Calu3 (cell line): ENCODE data around the gene PRSS48. TPM values are rescaled to one million over a fixed set of nuclear protein-coding genes. Genes with fewer than 3 reads are reported as not detected.

Experiments
- BruUV-seq: library from RNA; stranded (reverse); fragments of 400-500 nt; replicated peaks from 2 replicates; lab custom pipeline; 2021; lab: Mats Ljungman, UMichigan
- CTCF ChIA-PET: fragments of 300-600 bp; sonication (Branson Sonifier 250); formaldehyde crosslinking; loops from one replicate; lab custom pipeline; 2022; ENCODE audit warnings: antibody characterized with exemption; lab: Charles Lee
- DNase-seq: peaks from one replicate; pipeline ENCODE4 v3.0.0; 2022
- H3K27ac Mint-ChIP-seq: one replicate; pipeline ENCODE4 v1.8.0; 2022; ENCODE audit warnings: mixed read lengths; ENCODE audit not compliant: unreplicated experiment
- H3K27me3 Mint-ChIP-seq: one replicate; pipeline ENCODE4 v1.8.0; 2022; ENCODE audit warnings: mixed read lengths; ENCODE audit not compliant: unreplicated experiment
- H3K36me3 Mint-ChIP-seq: one replicate; pipeline ENCODE4 v1.8.0; 2022; ENCODE audit warnings: mild to moderate bottlenecking, moderate library complexity, mixed read lengths; ENCODE audit not compliant: insufficient read depth, unreplicated experiment
- H3K4me1 Mint-ChIP-seq: one replicate; pipeline ENCODE4 v1.8.0; 2022; ENCODE audit warnings: mild to moderate bottlenecking, low read depth, mixed read lengths; ENCODE audit not compliant: unreplicated experiment
- H3K4me3 Mint-ChIP-seq: one replicate; pipeline ENCODE4 v1.8.0; 2022; ENCODE audit warnings: mild to moderate bottlenecking, low read depth, moderate library complexity, mixed read lengths; ENCODE audit not compliant: unreplicated experiment
- H3K9me3 Mint-ChIP-seq: one replicate; pipeline ENCODE4 v1.8.0; 2022; ENCODE audit warnings: low read depth, mixed read lengths; ENCODE audit not compliant: unreplicated experiment
- CTCF ChIP-seq: fragments of 200-600 bp; IDR thresholded peaks from one replicate; pipeline ENCODE4 v1.8.0; 2022; ENCODE audit warnings: antibody characterized with exemption; ENCODE audit not compliant: unreplicated experiment
- intact Hi-C: fragments of 100-400 bp; cut with micrococcal nuclease; formaldehyde crosslinking; loops from one replicate; pipeline ENCODE4 v1.10.0; 2022; ENCODE audit not compliant: unreplicated experiment
- total RNA-seq: library from RNA; stranded (reverse); gene quantifications from 2 replicates; pipeline ENCODE4 v1.2.3, GENCODE V29; 2022

The PRSS48 gene
- total RNA-seq, 1 experiment from 2014 or later: not detected

GRCh38 chr4:151314010-151314355 is 37.0 kb downstream of the PRSS48 start:
- H3K27me3 Mint-ChIP-seq: no peaks in the 10 kb centered on the region
- TF ChIP-seq CTCF: no peak
- H3K27ac Mint-ChIP-seq: no peak overlapping the region
- DNase-seq: no peak
- peaks cover 35% of the 10 kb centered on the region for H3K4me1 Mint-ChIP-seq
- H3K36me3 Mint-ChIP-seq: peaks cover 4% of the 10 kb centered on the region
- no TSS peak for BruUV-seq
- CTCF ChIA-PET: no interaction called here
- H3K4me3 Mint-ChIP-seq: no peak overlapping the region
- no peaks in the 10 kb centered on the region for H3K9me3 Mint-ChIP-seq
- intact Hi-C loops: no loop called here

GRCh38 chr4:151314479-151314878 is 37.5 kb downstream of the PRSS48 start:
- no peaks in the 10 kb centered on the region for H3K27me3 Mint-ChIP-seq
- H3K36me3 Mint-ChIP-seq: peaks cover 4% of the 10 kb centered on the region
- DNase-seq: no peak
- no peak for TF ChIP-seq CTCF
- H3K27ac Mint-ChIP-seq: peak overlapping the region; percentile 45
- no TSS peak for BruUV-seq
- CTCF ChIA-PET: no interaction called here
- peak overlapping the region; percentile 19 for H3K4me3 Mint-ChIP-seq
- peaks cover 35% of the 10 kb centered on the region for H3K4me1 Mint-ChIP-seq
- intact Hi-C loops: no loop called here
- H3K9me3 Mint-ChIP-seq: no peaks in the 10 kb centered on the region

- DNase-seq: no peak
- Mint-ChIP-seq H3K27me3 (no peaks in the 10 kb centered on the region), H3K9me3 (no peaks in the 10 kb centered on the region), H3K27ac (peak overlapping the region; percentile 45), H3K4me1 (peaks cover 40% of the 10 kb centered on the region), H3K4me3 (peak overlapping the region; percentile 19), H3K36me3 (peaks cover 4% of the 10 kb centered on the region)
- intact Hi-C loops: no loop called here
- CTCF ChIA-PET: no interaction called here
- no TSS peak for BruUV-seq
- TF ChIP-seq CTCF: no peak
Observed at GRCh38 chr4:151315212-151315886, 38.4 kb downstream of the PRSS48 start.

- CTCF ChIA-PET: no interaction called here
Observed at GRCh38 chr4:151316645-151317044, 39.7 kb downstream of the PRSS48 start.

More at GRCh38 chr4:151316645-151317044, 39.7 kb downstream of the PRSS48 start:
- no peak for DNase-seq
- intact Hi-C loops: no loop called here
- H3K27me3 Mint-ChIP-seq: no peaks in the 10 kb centered on the region
- no peak overlapping the region for H3K27ac Mint-ChIP-seq
- H3K9me3 Mint-ChIP-seq: no peaks in the 10 kb centered on the region
- peaks cover 43% of the 10 kb centered on the region for H3K4me1 Mint-ChIP-seq
- BruUV-seq: no TSS peak
- peaks cover 4% of the 10 kb centered on the region for H3K36me3 Mint-ChIP-seq
- H3K4me3 Mint-ChIP-seq: no peak overlapping the region
- no peak for TF ChIP-seq CTCF
